ENCODE data around the gene CFAP43. TPM values are rescaled to one million over a fixed set of nuclear protein-coding genes. Genes with fewer than 3 reads are reported as not detected.

Gene CFAP43
- total and polyA plus RNA-seq, 4 donors = 0.10 to 0.33 (median 0.15) TPM

GRCh38 chr10:104121485-104122224, 110.5 kb downstream of the CFAP43 start, which contains the start of gene SFR1:
Gene SFR1, plus strand, starts transcription at chr10:104122171. Its CDS starts 13 bp downstream, at chr10:104122184.
- H3K36me3 ChIP-seq (ENCODE audit: control insufficient read depth in 4 of 4, insufficient read depth in 3 of 4, low read depth in 1 of 4, low read length in 3 of 4) = no peaks in the 10 kb centered on the region
- no peaks in the 10 kb centered on the region for H3K27me3 ChIP-seq (ENCODE audit: control insufficient read depth in 4 of 4, insufficient read depth in 4 of 4, low read length in 3 of 4)
- no peaks in the 10 kb centered on the region for H3K9me3 ChIP-seq (ENCODE audit: control insufficient read depth in 4 of 4, low read length in 3 of 4)
- under 1% methylated on average over 67 of the region's 67 CpGs for WGBS
- peak; percentile 73 for TF ChIP-seq TAF1 (conservative IDR thresholded peaks at IDR 0.05)
- no peak for TF ChIP-seq HNF4G (IDR thresholded peaks at IDR 0.05)
- peak; percentile 63 to 66 for TF ChIP-seq RAD21 (IDR thresholded peaks at IDR 0.05)
- TF ChIP-seq, protein P1, sequence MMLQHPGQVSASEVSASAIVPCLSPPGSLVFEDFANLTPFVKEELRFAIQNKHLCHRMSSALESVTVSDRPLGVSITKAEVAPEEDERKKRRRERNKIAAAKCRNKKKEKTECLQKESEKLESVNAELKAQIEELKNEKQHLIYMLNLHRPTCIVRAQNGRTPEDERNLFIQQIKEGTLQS (IDR thresholded peaks at IDR 0.05) = no peak
- TF ChIP-seq HNF4A (conservative IDR thresholded peaks at IDR 0.05) = peak in 1 of 2 donors; percentile 14
- no peak for TF ChIP-seq EGR1 (IDR thresholded peaks at IDR 0.05; ENCODE audit: low read depth in 2 of 2)
- TF ChIP-seq NR2F2 (IDR thresholded peaks at IDR 0.05) = no peak
- TF ChIP-seq FOXA1 (IDR thresholded peaks at IDR 0.05) = no peak
- no peak for TF ChIP-seq FOXA2 (IDR thresholded peaks at IDR 0.05)
- TF ChIP-seq CTCF (IDR thresholded peaks at IDR 0.05; ENCODE audit: low read depth, low read length, missing input control) = peak; percentile 53
- TF ChIP-seq SP1 (IDR thresholded peaks at IDR 0.05) = peak; percentile 66
- peak; percentile 37 for TF ChIP-seq MAX (IDR thresholded peaks at IDR 0.05)
- TF ChIP-seq YY1 (IDR thresholded peaks at IDR 0.05) = peak; percentile 79
- TF ChIP-seq GABPA (IDR thresholded peaks at IDR 0.05 in 1 of 2, conservative IDR thresholded peaks at IDR 0.05 in 1 of 2) = peak in 1 of 2 donors; percentile 54
- TF ChIP-seq, protein P2, sequence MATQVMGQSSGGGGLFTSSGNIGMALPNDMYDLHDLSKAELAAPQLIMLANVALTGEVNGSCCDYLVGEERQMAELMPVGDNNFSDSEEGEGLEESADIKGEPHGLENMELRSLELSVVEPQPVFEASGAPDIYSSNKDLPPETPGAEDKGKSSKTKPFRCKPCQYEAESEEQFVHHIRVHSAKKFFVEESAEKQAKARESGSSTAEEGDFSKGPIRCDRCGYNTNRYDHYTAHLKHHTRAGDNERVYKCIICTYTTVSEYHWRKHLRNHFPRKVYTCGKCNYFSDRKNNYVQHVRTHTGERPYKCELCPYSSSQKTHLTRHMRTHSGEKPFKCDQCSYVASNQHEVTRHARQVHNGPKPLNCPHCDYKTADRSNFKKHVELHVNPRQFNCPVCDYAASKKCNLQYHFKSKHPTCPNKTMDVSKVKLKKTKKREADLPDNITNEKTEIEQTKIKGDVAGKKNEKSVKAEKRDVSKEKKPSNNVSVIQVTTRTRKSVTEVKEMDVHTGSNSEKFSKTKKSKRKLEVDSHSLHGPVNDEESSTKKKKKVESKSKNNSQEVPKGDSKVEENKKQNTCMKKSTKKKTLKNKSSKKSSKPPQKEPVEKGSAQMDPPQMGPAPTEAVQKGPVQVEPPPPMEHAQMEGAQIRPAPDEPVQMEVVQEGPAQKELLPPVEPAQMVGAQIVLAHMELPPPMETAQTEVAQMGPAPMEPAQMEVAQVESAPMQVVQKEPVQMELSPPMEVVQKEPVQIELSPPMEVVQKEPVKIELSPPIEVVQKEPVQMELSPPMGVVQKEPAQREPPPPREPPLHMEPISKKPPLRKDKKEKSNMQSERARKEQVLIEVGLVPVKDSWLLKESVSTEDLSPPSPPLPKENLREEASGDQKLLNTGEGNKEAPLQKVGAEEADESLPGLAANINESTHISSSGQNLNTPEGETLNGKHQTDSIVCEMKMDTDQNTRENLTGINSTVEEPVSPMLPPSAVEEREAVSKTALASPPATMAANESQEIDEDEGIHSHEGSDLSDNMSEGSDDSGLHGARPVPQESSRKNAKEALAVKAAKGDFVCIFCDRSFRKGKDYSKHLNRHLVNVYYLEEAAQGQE (IDR thresholded peaks at IDR 0.05) = peak; percentile 63
- peak in 1 of 2 donors; percentile 46 for TF ChIP-seq JUND (IDR thresholded peaks at IDR 0.05)
- no peak for TF ChIP-seq RXRA (IDR thresholded peaks at IDR 0.05)
- TF ChIP-seq ZBTB33 (IDR thresholded peaks at IDR 0.05) = no peak
- peaks cover 0 to 7% (median 4%) of the 10 kb centered on the region in 4 donors for H3K4me1 ChIP-seq (ENCODE audit: control insufficient read depth in 4 of 4, insufficient read depth in 4 of 4, low read length in 3 of 4)
- peak within 1 kb of the TSS; percentile 84 to 99 for H3K9ac ChIP-seq (ENCODE audit: low read depth in 1 of 2, low read length in 2 of 2)
- H3K4me3 ChIP-seq (ENCODE audit: low read depth in 1 of 3, low read length in 3 of 3) = peak within 1 kb of the TSS; percentile 64 to 98 (median 93)
- peak; percentile 98 for DNase-seq (ENCODE audit: low spot score)
- H3K27ac ChIP-seq (ENCODE audit: low read depth in 1 of 2, low read length in 2 of 2) = peak within 1 kb of the TSS; percentile 90 to 100

All from liver (tissue), 9 donors.